HepG2 (cell line): ENCODE measurements around the gene SCAPER. TPM values are rescaled to one million over a fixed set of nuclear protein-coding genes. Genes with fewer than 3 reads are reported as not detected.
A peak's percentile ranks its signal among the peaks of the same experiment; 100 is the strongest.

Experiments
- GABPB1 ChIP-seq: IDR thresholded peaks from 2 replicates; pipeline ENCODE4 v1.6.1; 2016; ENCODE audit warnings: mild to moderate bottlenecking, missing genetic modification reagents, moderate library complexity, missing compliant biosample characterization
- JUN ChIP-seq: sonication (generic); formaldehyde crosslinking; IDR thresholded peaks from 2 replicates; pipeline ENCODE4 v1.4.0; 2020; ENCODE audit warnings: mild to moderate bottlenecking, missing genetic modification reagents
- JUNB ChIP-seq: sonication (generic); formaldehyde crosslinking; IDR thresholded peaks from 2 replicates; pipeline ENCODE4 v1.8.0; 2022; ENCODE audit warnings: missing genetic modification reagents, mild to moderate bottlenecking, borderline replicate concordance
- MLLT10 ChIP-seq: sonication (generic); formaldehyde crosslinking; IDR thresholded peaks from 2 replicates; pipeline ENCODE4 v1.4.0; 2020; ENCODE audit warnings: missing genetic modification reagents
- ZBTB1 ChIP-seq: sonication (generic); formaldehyde crosslinking; IDR thresholded peaks from 2 replicates; pipeline ENCODE4 v1.4.0; 2020; ENCODE audit warnings: missing genetic modification reagents, borderline replicate concordance
- ZFP62 ChIP-seq: sonication (generic); formaldehyde crosslinking; IDR thresholded peaks from 2 replicates; pipeline ENCODE4 v1.4.0; 2020; ENCODE audit warnings: missing genetic modification reagents
- ZNF12 ChIP-seq: sonication (generic); formaldehyde crosslinking; IDR thresholded peaks from 2 replicates; pipeline ENCODE4 v1.5.0; 2020; ENCODE audit warnings: missing genetic modification reagents
- ZNF224 ChIP-seq: sonication (generic); formaldehyde crosslinking; IDR thresholded peaks from 2 replicates; pipeline ENCODE4 v1.5.0; 2020; ENCODE audit warnings: mild to moderate bottlenecking, missing genetic modification reagents
- ZNF530 ChIP-seq: sonication (generic); formaldehyde crosslinking; IDR thresholded peaks from 2 replicates; pipeline ENCODE4 v1.5.0; 2020; ENCODE audit warnings: low read depth, mild to moderate bottlenecking, missing genetic modification reagents
- ZNF558 ChIP-seq: sonication (generic); formaldehyde crosslinking; IDR thresholded peaks from 2 replicates; pipeline ENCODE4 v1.9.0; 2022; ENCODE audit warnings: mild to moderate bottlenecking, missing genetic modification reagents, borderline replicate concordance
- ZNF605 ChIP-seq: sonication (generic); formaldehyde crosslinking; IDR thresholded peaks from 2 replicates; pipeline ENCODE4 v1.8.0; 2022; ENCODE audit warnings: mild to moderate bottlenecking, missing genetic modification reagents
- ZNF614 ChIP-seq: IDR thresholded peaks from 2 replicates; pipeline ENCODE4 v1.6.1; 2018; ENCODE audit warnings: missing biosample characterization, missing genetic modification reagents, inconsistent platforms, borderline replicate concordance
- ZNF768 ChIP-seq: sonication (generic); formaldehyde crosslinking; IDR thresholded peaks from 2 replicates; pipeline ENCODE4 v1.4.0; 2020; ENCODE audit warnings: missing genetic modification reagents
- ZZZ3 ChIP-seq: sonication (generic); formaldehyde crosslinking; IDR thresholded peaks from 2 replicates; pipeline ENCODE4 v1.4.0; 2020; ENCODE audit warnings: missing genetic modification reagents, mild to moderate bottlenecking, borderline replicate concordance
- polyA plus RNA-seq, 8 experiments: library from polyadenylated mRNA; depleted of rRNA in 3 of 8; stranded (reverse) in 7 of 8; unstranded in 1 of 8; fragments of >200 nt; fragmentation: Illumina TruSeq in 4 of 8; extraction: Trizol in 4 of 8; gene quantifications; 2 replicates each; pipeline versions ENCODE4 v1.2.1 to v1.2.3, GENCODE V29; 2011 to 2016; ENCODE audit warnings: low read depth in 4 of 8, missing spikeins in 1 of 8, mixed read lengths in 1 of 8; ENCODE audit not compliant: insufficient read depth in 1 of 8
- total RNA-seq, 5 experiments: library from RNA; depleted of rRNA; stranded (reverse); fragments of >200 nt; fragmentation: Illumina TruSeq; extraction: Trizol; gene quantifications; 2 replicates each; pipeline ENCODE4 v1.2.3, GENCODE V29; 2016; ENCODE audit warnings: low read depth in 1 of 5
- TF ChIP-seq, protein P1 (sequence below): sonication (generic); formaldehyde crosslinking; IDR thresholded peaks from 2 replicates; pipeline ENCODE4 v1.4.0; 2020; ENCODE audit warnings: missing genetic modification reagents
- TF ChIP-seq, protein P2 (sequence below): IDR thresholded peaks from 2 replicates; pipeline ENCODE4 v1.6.1; 2016; ENCODE audit warnings: missing compliant biosample characterization, missing genetic modification reagents, borderline replicate concordance
- TF ChIP-seq, protein P3 (sequence below): sonication (generic); formaldehyde crosslinking; conservative IDR thresholded peaks from 2 replicates; pipeline ENCODE4 v1.5.0; 2020; ENCODE audit warnings: missing genetic modification reagents
- TF ChIP-seq, protein P4 (sequence below): sonication (generic); formaldehyde crosslinking; IDR thresholded peaks from 2 replicates; pipeline ENCODE4 v1.4.0; 2020; ENCODE audit warnings: missing genetic modification reagents, borderline replicate concordance
- TF ChIP-seq, protein P5 (sequence below): sonication (generic); formaldehyde crosslinking; IDR thresholded peaks from 2 replicates; pipeline ENCODE4 v1.5.0; 2020; ENCODE audit warnings: missing genetic modification reagents

SCAPER gene
- total and polyA plus RNA-seq, 2 of the 13 experiments (the other 11 are each of a cell fraction or from before 2014, with no cell fraction given): 4.3 to 10.5 TPM

DNA sequence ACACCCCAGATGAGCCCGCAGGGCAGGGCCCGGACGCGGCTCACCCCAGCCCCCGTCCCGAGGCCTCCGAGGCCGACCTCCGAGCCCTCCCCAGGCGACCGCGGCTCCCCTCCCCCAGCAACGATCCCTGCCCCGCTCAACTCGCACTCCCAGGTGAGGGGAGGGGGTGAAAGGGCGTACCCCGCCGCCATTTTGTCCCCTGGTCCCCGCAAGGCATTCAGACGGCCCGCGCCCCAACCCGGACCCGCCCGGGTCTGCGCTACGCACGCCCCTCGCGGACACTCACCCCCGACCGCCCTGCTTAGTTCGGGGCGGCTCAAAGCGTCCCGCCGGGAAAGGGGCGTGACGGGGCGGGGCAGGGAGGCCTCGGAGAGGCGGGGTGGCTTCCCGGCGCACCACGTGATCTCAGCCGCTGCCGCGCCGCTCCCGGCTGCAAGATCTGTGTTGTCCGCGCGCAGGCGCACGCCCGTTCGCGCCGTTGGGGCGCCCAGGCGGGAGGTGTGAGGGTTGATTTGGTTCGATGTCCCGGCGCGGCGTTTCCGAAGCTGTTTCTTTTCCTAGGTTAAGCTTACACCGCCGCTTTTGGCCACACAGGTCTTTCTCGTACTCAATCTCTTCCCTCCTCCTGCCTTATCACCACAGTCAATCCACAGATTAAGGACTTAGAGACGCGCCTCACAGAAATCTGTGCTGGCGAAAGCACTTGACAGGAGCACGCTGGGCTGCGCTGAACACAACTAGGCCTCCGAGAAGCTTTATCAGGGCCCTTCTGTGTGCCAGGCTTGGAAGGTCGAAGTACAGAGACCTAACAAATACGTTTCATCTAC, at the start of gene SCAPER (continued):
- TF ChIP-seq, protein P1, sequence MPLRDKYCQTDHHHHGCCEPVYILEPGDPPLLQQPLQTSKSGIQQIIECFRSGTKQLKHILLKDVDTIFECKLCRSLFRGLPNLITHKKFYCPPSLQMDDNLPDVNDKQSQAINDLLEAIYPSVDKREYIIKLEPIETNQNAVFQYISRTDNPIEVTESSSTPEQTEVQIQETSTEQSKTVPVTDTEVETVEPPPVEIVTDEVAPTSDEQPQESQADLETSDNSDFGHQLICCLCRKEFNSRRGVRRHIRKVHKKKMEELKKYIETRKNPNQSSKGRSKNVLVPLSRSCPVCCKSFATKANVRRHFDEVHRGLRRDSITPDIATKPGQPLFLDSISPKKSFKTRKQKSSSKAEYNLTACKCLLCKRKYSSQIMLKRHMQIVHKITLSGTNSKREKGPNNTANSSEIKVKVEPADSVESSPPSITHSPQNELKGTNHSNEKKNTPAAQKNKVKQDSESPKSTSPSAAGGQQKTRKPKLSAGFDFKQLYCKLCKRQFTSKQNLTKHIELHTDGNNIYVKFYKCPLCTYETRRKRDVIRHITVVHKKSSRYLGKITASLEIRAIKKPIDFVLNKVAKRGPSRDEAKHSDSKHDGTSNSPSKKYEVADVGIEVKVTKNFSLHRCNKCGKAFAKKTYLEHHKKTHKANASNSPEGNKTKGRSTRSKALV: peak; percentile 85; the same call in 1 of the 2 replicates
- TF ChIP-seq ZNF614 (CRISPR knock-in tag) (no peak), ZBTB1 (CRISPR knock-in tag) (0 out of 2 replicates have a peak, but pooled peaks have one; percentile 49), ZNF224 (CRISPR knock-in tag) (peak; percentile 90), ZFP62 (CRISPR knock-in tag) (no peak), ZNF12 (CRISPR knock-in tag) (peak; percentile 65), ZNF768 (CRISPR knock-in tag) (peak; percentile 26), JUNB (CRISPR knock-in tag) (no peak), ZNF558 (peak; percentile 97; the same call in 1 of the 2 replicates), ZZZ3 (CRISPR knock-in tag) (peak; percentile 95), ZNF530 (CRISPR knock-in tag) (no peak), GABPB1 (CRISPR knock-in tag) (peak; percentile 76), JUN (CRISPR knock-in tag) (peak; percentile 77; the same call in 1 of the 2 replicates), ZNF605 (CRISPR knock-in tag) (peak; percentile 100), MLLT10 (CRISPR knock-in tag) (no peak)
- TF ChIP-seq, protein P2, sequence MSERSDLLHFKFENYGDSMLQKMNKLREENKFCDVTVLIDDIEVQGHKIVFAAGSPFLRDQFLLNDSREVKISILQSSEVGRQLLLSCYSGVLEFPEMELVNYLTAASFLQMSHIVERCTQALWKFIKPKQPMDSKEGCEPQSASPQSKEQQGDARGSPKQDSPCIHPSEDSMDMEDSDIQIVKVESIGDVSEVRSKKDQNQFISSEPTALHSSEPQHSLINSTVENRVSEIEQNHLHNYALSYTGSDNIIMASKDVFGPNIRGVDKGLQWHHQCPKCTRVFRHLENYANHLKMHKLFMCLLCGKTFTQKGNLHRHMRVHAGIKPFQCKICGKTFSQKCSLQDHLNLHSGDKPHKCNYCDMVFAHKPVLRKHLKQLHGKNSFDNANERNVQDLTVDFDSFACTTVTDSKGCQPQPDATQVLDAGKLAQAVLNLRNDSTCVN (CRISPR knock-in tag): no peak; the same call in 1 of the 2 replicates
- TF ChIP-seq, protein P3, sequence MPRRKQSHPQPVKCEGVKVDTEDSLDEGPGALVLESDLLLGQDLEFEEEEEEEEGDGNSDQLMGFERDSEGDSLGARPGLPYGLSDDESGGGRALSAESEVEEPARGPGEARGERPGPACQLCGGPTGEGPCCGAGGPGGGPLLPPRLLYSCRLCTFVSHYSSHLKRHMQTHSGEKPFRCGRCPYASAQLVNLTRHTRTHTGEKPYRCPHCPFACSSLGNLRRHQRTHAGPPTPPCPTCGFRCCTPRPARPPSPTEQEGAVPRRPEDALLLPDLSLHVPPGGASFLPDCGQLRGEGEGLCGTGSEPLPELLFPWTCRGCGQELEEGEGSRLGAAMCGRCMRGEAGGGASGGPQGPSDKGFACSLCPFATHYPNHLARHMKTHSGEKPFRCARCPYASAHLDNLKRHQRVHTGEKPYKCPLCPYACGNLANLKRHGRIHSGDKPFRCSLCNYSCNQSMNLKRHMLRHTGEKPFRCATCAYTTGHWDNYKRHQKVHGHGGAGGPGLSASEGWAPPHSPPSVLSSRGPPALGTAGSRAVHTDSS (CRISPR knock-in tag): no peak
- TF ChIP-seq, protein P4, sequence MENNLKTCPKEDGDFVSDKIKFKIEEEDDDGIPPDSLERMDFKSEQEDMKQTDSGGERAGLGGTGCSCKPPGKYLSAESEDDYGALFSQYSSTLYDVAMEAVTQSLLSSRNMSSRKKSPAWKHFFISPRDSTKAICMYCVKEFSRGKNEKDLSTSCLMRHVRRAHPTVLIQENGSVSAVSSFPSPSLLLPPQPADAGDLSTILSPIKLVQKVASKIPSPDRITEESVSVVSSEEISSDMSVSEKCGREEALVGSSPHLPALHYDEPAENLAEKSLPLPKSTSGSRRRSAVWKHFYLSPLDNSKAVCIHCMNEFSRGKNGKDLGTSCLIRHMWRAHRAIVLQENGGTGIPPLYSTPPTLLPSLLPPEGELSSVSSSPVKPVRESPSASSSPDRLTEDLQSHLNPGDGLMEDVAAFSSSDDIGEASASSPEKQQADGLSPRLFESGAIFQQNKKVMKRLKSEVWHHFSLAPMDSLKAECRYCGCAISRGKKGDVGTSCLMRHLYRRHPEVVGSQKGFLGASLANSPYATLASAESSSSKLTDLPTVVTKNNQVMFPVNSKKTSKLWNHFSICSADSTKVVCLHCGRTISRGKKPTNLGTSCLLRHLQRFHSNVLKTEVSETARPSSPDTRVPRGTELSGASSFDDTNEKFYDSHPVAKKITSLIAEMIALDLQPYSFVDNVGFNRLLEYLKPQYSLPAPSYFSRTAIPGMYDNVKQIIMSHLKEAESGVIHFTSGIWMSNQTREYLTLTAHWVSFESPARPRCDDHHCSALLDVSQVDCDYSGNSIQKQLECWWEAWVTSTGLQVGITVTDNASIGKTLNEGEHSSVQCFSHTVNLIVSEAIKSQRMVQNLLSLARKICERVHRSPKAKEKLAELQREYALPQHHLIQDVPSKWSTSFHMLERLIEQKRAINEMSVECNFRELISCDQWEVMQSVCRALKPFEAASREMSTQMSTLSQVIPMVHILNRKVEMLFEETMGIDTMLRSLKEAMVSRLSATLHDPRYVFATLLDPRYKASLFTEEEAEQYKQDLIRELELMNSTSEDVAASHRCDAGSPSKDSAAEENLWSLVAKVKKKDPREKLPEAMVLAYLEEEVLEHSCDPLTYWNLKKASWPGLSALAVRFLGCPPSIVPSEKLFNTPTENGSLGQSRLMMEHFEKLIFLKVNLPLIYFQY: no peak
- TF ChIP-seq, protein P5, sequence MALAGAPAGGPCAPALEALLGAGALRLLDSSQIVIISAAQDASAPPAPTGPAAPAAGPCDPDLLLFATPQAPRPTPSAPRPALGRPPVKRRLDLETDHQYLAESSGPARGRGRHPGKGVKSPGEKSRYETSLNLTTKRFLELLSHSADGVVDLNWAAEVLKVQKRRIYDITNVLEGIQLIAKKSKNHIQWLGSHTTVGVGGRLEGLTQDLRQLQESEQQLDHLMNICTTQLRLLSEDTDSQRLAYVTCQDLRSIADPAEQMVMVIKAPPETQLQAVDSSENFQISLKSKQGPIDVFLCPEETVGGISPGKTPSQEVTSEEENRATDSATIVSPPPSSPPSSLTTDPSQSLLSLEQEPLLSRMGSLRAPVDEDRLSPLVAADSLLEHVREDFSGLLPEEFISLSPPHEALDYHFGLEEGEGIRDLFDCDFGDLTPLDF (CRISPR knock-in tag): peak; percentile 88
